AG09309 (cell line): ENCODE measurements around the gene CHMP3.

Source experiments
- DNase-seq: peaks from one replicate; pipeline ENCODE4 v3.0.0-alpha.2; 2010; ENCODE audit warnings: low read depth
- H3K4me3 ChIP-seq: 2 replicates; pipeline ENCODE4 v1.5.1; 2011; ENCODE audit warnings: mild to moderate bottlenecking, low read depth, low read length, moderate library complexity; ENCODE audit not compliant: control insufficient read depth
- CTCF ChIP-seq: IDR thresholded peaks from 2 replicates; pipeline ENCODE4 v1.5.1; 2011; ENCODE audit warnings: mild to moderate bottlenecking, low read depth, low read length, inconsistent platforms; ENCODE audit not compliant: insufficient read depth, control insufficient read depth; ENCODE audit errors: missing control alignments

The CHMP3 gene

GRCh38 chr2:86525421-86526340 is 37.6 kb downstream of the CHMP3 start:
- TF ChIP-seq CTCF = no peak
- H3K4me3 ChIP-seq = no peak overlapping the region
- no peak for DNase-seq

DNA sequence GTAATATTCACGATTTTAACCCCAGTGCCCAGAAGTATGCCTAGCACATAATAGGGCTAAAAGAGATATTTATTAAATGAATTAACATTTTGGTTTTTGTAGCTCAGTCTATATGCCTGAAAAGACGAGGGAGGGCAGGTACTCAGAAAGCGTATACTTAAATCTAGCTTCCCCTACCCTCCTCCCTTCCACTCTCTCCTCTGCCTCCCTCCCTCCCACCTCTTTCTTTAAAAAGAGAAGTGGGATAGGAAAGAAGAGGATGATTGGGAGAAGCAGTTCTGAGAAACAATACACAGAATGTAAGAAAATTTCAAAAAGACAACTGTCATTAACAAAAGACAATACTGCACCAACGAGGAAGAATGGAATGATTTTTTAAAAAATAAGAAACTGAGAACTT is 39.8 kb downstream of the CHMP3 start:
- no peak for TF ChIP-seq CTCF
- no peak for DNase-seq
- H3K4me3 ChIP-seq = no peak overlapping the region

DNA sequence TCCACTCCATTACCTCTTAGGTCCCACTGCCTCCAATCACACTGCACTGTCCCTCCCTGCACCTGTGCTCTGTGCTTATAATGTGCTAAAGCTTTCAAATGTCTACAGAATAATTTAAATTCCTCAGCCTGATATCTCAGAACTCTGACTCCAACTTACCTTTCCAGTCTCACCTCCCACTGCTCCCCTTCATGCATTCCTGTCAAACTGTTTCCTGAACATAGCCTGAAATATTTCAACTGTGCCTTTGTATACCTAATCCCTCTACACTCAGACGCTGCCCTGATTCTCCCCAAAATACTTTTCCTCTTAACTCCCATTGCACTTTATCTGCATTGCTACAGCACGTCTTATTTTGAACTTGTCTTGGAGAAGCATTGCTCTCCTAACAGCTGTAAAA is 40.5 kb downstream of the CHMP3 start:
- no peak for DNase-seq
- no peak for TF ChIP-seq CTCF
- no peak overlapping the region for H3K4me3 ChIP-seq

DNA sequence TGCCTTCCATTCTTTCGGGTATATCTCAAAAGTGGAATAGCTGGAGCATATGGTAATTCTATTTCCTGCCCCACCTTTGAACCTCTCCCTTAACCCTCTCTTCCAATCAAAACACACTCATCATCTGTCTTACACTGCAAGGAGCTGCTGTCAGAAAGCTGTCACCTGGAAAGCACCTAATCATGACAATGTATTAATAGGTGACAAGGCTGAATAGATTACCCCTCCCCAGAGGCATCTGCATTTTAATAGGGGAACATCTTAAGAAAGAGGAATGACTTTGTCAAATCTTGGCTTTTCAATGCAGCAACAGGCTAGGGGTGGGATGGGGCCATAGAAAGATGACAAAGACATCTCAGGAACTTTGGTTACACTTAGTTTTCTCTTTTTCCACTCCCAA is 41.3 kb downstream of the CHMP3 start:
- H3K4me3 ChIP-seq = no peak overlapping the region
- TF ChIP-seq CTCF = no peak
- no peak for DNase-seq

GRCh38 chr2:86520153-86520552 is 43.1 kb downstream of the CHMP3 start:
- DNase-seq = no peak
- no peak for TF ChIP-seq CTCF
- H3K4me3 ChIP-seq = no peak overlapping the region

DNA sequence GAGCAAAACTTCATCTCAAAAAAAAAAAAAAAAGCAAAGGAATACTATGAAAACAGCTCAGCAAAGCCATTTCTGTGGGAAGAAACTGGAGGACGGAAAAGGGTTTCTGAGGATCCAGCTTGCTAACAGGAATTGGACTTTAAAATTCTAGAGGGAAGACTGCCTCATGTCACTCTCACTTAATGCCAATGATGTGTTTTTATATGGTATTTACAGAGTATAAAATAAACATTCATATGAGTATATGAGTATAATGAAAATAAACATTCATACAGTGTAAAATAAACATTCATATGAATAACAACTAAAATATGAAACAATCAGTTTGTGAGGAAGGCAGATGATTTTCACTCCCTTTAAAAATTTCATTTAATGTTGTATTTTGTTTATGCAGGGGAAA is 43.9 kb downstream of the CHMP3 start:
- TF ChIP-seq CTCF = no peak
- no peak for DNase-seq
- H3K4me3 ChIP-seq = no peak overlapping the region

DNA sequence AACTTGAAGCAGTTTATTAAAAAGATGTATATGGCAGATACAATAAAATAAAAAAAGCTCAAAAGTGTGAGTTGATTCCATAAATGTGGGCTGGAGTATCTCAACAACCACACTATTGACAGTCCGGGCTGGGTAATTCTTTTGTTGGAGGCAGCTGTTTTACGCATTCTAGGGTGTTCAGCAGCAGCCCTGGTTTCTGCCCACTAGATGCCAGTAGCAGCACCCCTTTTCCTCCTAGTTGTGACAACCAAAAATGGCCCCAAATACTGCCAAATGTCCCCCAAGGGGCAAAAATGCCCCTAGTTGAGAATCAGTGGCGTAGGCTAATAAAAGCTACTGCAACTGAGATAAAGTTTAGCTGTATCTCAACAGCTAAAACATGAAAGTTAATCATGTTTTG is 44.8 kb downstream of the CHMP3 start:
- DNase-seq = no peak
- no peak overlapping the region for H3K4me3 ChIP-seq
- peak; percentile 50 for TF ChIP-seq CTCF
